ENCODE measurements around the gene OR11H6.
"Not testable (repeated sequence)": the region's sequence is repeated elsewhere in the genome, so short reads cannot be mapped to it uniquely, and the experiment has no call there.

DNA sequence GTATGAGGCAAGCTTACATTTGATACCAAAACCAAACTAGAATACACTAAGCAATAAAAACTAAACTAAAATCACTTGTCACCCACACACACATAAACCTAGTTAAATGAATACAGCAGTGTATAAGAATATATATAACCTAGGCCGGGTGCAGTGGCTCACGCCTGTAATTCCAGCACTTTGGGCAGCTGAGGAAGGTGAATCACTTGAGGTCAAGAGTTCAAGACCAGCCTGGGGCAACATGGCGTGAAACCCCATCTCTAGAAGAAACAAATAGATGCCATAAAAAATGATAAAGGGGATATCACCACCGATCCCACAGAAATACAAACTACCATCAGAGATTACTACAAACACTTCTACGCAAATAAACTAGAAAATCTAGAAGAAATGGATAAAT is 40.9 kb downstream of the OR11H6 start:
- not testable (repeated sequence) for TF ChIP-seq CTCF, POLR2A (IDR thresholded peaks at IDR 0.05)
